Activated naive CD4-positive, alpha-beta T cell treated with Interleukin-2 at 50 U/mL for 16 hours (primary cell): Measurements from ENCODE around the gene LIPG.

ENCODE experiments used
- DNase-seq: peaks from one replicate; pipeline ENCODE4 v3.0.0-alpha.2; 2020

The LIPG gene

DNA sequence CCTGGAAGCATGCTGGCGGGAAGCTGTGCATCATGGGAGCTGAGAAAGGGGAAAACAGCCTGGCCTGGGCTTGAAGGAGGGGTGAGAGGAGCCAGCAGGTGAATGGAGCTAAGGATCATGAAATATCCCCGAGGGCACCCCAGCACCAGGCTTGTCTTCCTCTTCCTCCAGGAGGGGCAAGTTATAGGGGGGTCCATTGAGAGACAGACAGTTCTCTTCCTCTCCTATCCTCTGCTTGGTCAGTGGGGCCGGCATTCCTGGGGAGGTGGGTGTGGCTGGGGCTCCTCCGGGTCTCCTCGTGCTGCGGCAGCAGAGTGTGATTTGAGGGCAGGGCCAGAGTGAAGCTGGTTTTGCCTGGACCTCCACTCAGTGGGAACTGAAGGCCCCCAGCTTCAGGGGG is 78.9 kb downstream of the LIPG start:
- no peak for DNase-seq

GRCh38 chr18:49645196-49645595 is 83.3 kb downstream of the LIPG start:
- no peak for DNase-seq

- no peak for DNase-seq
Observed at GRCh38 chr18:49645841-49646351, 84.0 kb downstream of the LIPG start.

- no peak for DNase-seq
Observed at GRCh38 chr18:49646873-49647272, 85.0 kb downstream of the LIPG start.

DNA sequence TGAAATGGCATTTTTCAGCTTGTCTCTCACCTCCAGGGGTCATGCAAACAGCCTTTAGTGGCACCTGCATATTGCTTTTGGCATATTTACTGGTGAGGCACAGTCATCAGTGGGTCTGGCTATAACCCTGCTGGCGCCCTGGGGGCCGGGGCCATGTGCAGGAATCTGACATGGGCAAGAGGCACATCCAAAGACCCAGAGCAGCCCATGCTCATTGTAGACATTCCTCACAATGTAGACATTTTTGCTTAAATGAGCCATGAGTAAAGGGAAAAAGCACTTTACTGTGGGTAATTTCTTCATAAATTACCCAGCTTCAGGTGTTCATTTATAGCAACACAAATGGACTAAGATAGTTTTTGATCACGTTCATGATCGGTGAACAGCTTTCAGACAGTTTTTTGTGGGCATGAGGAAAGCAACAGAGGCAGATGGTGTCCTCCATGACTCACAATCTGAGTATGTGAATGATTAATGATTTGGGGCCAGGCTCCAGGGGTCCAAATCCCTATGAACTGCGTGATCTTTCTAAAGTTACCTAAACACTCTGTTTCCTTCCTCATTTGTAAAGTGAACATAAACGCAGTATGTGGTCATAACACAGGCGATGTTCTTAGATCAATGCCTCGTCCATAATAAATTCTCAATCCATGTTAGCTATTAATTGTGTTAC is 85.8 kb downstream of the LIPG start:
- DNase-seq = no peak

DNA sequence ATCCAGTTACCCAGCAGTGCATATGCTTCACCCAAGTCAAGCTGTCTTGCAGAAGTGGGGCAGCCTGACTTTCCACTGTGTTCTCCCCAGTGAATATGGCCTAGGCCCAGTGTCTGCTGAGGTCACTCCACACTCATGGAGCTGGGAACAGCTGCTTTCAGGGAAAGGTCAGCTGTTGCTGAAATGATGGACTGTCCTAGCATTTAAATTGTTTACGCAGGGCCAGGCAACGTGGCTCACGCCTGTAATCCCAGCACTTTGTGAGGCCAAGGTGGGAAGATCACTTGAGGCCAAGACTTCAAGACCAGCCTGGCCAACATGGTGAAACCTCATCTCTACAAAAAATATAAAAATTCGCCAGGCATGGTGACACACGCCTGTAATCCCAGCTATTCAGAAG is 86.5 kb downstream of the LIPG start:
- DNase-seq = no peak
